Cortex of kidney (tissue), 1 donor: ENCODE results near the gene TMEM25.
"Not testable (repeated sequence)": the region's sequence is repeated elsewhere in the genome, so short reads cannot be mapped to it uniquely, and the experiment has no call there.

Experiments
- DNase-seq: peaks from one replicate; lab custom pipeline; 2025; lab: John Stamatoyannopoulos, UW

Gene TMEM25

DNA sequence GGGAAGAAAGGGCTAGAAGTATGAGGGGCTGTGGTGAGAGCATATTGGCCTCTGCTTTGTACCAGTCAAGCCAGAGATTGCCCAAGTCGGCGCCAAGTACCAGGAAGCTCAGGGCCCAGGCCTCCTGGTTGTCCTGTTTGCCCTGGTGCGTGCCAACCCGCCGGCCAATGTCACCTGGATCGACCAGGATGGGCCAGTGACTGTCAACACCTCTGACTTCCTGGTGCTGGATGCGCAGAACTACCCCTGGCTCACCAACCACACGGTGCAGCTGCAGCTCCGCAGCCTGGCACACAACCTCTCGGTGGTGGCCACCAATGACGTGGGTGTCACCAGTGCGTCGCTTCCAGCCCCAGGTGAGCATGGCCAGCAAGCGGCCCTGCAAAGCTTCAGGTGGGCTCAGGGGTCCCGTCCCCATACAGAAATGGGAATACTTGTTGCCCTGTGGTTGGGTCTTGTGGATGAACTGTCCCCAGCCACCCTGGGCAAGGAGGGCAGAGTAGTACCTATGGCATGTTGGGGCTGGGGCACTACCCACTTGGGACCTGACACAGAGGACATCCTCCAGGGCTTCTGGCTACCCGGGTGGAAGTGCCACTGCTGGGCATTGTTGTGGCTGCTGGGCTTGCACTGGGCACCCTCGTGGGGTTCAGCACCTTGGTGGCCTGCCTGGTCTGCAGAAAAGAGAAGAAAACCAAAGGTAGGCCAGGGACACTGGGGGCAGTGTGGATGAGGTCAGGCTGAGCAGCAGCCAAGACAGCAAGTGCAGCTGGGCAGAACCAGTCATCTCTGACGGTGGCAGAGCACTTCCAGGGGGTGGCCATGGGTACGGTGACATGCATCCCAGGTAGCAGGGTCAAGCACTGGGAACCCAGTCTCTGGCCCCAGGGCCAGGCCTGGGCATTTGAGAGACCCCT lies 2.1 kb downstream of the TMEM25 start:
- no peak for DNase-seq

DNA sequence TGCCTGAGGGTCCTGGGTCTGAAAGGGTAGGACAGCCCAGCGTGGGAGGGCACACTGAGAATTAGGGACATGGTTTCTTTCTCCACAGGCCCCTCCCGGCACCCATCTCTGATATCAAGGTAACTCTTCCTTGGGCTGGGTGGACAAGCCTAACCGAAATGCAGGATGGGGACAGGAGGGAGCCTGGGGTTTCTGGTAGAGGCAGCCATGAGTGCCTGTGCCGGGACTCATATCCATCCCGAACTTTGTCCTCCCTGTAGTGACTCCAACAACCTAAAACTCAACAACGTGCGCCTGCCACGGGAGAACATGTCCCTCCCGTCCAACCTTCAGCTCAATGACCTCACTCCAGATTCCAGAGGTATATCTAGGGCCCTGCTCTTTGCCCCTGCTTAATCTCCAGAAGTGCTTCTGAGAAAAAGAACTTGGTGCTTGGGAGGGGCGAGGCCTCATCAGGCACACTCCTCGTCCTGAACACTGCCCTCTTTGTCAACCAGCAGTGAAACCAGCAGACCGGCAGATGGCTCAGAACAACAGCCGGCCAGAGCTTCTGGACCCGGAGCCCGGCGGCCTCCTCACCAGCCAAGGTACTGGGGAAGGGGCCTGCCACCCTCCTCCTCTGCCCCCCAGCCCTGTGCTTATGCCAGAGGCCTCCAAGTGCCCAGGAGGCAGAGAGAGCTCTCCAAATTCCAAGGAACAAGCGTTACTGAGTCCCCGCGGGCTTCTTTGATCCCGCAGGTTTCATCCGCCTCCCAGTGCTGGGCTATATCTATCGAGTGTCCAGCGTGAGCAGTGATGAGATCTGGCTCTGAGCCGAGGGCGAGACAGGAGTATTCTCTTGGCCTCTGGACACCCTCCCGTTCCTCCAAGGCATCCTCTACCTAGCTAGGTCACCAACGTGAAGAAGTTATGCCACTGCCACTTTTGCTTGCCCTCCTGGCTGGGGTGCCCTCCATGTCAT lies 3.1 kb downstream of the TMEM25 start:
- DNase-seq: no peak

DNA sequence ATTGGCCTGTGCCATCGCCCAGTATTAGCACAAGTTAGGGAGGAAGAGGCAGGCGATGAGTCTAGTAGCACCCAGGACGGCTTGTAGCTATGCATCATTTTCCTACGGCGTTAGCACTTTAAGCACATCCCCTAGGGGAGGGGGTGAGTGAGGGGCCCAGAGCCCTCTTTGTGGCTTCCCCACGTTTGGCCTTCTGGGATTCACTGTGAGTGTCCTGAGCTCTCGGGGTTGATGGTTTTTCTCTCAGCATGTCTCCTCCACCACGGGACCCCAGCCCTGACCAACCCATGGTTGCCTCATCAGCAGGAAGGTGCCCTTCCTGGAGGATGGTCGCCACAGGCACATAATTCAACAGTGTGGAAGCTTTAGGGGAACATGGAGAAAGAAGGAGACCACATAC lies 4.3 kb downstream of the TMEM25 start:
- DNase-seq: no peak

DNA sequence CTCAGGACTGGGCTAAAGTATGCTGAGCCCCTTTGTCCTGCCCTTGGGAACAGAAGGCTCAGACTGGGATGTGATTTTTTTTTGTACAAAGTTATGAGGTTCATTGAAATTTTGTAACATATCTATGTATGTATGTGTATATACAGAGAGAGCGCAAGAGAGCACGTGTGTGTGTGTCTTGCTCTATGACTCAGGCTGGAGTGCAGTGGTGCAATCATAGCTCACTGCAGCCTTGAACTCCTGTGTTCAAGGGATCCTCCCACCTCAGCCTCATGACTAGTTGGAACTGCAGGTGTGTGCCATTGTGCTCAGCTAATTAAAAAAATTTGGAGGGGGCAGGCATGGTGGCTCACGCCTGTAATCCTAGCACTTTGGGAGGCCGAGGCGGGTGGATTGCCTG lies 5.7 kb downstream of the TMEM25 start:
- DNase-seq: no peak

DNA sequence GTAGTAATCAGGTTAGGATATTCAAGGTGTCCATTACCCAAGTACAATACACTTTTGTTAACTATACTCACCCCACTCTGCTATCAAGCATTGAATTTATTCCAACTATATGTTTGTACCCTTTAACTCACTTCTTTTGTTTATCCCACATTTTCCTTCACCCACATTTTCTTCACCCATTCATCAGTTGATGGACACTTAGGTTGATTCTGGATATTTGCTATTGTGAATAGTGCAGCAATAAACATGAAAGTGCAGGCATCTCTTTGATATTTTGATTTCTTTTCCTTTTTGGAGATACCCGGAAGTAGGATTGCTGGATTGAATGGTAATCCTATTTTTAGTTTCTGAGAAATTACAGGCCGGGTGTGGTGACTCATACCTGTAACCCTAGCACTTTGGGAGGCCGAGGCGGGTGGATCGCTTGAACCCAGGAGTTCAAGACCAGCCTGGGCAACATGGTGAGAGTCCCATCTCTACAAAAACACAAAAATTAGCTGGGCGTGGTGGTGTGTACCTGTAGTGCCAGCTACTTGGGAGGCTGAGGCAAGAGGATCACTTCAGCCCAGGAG lies 6.5 kb downstream of the TMEM25 start:
- no peak for DNase-seq

DNA sequence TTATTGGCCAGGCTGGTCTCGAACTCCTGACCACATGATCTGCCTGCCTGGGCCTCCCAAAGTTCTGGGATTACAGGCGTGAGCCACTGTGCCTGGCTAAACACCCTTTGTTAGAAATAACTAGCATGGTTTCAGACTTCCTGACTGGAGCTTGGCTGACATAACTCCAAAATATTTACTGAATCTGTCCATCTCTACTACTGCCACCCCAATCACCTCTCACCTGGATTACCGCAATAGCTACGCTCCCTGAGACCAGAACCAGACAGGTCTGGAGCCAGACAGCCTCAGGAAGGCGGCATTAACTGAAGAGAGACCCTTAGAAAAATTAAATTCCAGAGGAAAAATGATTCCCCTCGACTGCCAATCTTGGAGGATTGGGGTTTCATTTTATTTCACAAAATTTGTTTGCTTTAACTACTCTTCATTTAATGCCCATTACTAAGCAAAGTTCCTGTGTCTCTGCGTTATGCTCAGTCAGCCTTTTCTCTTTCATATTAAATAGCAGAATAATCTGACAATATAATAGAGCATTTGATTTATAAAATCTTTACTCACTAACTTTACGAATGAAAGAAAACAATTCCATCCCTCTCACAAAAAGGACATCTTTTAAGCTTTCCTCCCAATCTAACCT lies 13.1 kb downstream of the TMEM25 start:
- DNase-seq: no peak

DNA sequence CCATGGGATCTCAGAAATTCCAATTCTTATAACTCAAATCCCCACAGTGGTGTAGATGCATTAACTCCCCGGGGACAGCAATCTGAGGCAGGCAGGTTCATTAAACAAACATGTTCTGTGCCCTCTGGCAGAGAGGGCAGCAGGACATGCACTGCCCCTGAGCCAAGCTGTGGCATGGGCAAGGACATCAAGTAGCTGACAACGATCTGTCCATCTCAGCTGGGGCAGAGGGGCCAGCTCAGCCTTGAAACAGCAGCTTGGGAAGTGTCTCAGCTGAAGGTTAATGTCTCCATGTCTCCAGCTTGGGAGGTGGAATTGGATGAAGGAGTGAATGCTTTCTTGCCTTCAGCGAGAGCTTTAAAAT lies 13.6 kb downstream of the TMEM25 start:
- DNase-seq: no peak

DNA sequence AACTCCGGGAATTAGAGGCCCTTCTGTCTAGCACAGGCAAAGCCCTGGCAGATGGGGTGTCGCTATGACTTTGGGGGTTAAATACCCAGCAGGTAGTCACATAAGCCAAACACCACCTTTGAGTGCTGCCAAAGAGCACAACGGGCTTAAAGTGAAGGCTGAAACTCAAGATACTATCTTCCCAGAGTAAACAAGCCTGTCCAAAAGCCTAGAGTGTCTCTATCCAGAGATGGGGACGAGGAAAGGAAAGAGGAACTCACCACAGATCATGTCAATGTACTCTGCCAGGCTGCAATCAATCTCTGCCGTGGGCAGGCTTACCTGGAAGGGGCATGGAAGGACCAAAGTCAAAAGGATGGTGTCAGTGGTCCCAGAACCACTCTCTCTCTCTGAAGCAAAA lies 14.5 kb downstream of the TMEM25 start:
- no peak for DNase-seq

DNA sequence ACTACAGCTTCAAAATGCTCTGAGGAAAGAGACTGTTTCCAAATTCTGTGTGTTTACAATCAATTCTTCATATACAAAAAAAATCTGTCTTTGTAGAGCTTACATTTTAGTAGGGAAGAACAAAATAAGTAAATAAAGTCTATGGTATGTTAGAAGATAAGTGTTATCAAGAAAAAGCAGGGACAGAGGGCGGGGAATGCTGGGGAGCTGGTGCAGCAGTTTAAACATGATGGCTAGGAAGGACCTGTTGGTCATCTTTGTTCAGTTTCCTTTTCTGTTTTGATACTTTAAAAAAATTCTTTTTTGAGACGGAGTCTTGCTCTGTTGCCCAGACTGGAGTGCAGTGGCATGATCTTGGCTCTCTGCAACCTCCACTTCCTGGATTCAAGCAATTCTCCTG lies 16.1 kb downstream of the TMEM25 start:
- no peak for DNase-seq

DNA sequence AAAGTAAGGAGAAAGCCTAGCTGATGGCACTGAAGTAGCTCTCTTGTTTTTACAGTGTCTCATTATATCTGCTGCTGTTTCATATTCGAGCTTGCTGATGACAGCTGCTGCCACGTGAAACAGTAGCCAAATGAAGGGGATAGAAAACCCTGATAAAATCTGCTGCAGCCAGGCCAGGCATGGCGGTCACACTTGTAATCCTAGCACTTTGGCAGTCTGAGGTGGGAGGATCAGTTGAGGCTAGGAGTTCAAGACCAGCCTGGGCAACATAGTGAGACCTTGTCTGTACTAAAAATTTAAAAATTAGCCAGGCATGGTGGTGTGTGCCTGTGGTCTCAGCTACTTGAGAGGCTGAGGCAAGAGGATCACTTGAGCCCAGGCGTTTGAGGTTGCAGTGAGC lies 21.3 kb downstream of the TMEM25 start:
- DNase-seq: no peak

DNA sequence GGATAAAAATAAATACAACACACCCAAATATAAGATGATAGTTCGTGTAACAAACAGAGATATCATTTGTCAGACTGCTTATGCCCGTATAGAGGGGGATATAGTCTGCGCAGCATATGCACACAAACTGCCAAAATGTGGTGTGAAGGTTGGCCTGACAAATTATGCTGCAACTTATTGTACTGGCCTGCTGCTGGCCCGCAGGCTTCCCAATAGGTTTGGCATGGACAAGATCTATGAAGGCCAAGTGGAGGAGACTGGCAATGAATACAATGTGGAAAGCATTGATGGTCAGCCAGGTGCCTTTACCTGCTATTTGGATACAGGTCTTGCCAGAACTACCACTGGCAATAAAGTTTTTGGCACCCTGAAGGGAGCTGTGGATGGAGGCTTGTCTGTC lies 29.8 kb downstream of the TMEM25 start:
- no peak for DNase-seq

DNA sequence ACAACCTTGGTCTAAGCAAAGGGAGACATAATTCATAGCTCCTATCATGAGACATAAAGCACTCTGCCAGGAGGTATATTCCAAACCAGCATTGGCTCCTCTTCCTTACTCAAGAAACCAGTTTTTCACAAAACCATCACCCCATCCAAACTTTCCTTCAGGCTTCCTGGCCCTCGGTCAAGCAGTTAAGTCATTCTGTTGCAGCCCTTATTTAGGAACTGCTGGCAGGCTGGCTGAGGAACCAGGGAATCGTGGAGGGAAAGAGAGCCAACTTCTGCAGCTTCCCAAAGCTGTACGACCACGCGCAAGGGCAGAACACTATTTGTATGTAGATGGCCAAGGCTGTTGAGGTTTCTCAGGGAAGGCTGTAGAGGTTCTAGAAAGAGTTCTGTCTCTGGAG lies 34.1 kb downstream of the TMEM25 start:
- DNase-seq: no peak

DNA sequence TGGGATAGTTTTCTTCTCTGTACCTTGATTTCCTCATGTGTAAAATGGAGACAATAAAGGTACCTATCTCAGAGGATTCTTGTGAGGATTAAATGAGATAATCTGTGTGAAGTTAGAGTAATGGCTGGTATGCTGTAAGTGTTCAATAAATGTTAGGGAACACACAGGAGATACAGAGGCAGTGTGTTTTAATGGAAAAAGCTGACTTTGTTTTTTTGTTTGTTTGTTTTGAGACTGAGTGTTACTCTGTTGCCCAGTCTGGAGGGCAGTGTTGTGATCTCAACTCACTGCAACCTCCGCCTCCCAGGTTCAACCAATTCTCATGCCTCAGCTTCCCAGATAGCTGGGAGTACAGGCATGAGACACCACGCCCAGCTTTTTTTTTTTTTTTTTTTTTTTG lies 38.7 kb downstream of the TMEM25 start:
- no peak for DNase-seq

DNA sequence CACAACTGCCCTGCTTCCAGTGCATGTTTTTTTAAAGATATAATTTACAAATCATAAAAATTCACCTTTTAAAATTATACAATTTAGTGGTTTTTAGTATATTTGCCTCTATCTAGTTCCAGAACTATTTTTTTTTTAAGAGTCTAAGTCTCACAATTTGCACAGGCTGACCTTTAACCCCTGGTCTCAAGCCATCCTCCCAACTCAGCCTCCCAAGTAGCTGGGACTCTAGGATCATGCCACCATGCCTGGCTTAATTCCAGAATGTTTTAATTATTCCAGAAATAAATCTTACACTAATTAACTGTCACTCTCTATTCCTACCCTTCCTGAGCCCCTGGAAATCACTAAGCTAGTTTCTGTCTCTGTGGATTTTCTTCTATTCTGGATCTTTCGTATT lies 39.8 kb downstream of the TMEM25 start:
- no peak for DNase-seq

DNA sequence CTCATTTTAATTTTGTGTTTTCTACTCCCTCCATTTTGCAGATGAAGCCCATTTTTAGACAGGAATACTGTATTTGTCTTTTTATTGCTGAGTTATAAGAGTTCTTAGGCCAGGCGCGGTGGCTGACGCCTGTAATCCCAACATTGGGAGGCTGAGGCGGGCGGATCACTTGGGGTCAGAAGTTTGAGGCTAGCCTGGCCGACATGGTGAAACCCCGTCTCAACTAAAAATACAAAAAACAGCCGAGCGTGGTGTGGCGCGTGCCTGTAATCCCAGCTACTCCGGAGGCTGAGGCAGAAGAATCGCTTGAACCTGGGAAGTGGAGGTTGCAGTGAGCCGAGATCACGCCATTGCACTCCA lies 40.7 kb downstream of the TMEM25 start:
- DNase-seq: not testable (repeated sequence)

DNA sequence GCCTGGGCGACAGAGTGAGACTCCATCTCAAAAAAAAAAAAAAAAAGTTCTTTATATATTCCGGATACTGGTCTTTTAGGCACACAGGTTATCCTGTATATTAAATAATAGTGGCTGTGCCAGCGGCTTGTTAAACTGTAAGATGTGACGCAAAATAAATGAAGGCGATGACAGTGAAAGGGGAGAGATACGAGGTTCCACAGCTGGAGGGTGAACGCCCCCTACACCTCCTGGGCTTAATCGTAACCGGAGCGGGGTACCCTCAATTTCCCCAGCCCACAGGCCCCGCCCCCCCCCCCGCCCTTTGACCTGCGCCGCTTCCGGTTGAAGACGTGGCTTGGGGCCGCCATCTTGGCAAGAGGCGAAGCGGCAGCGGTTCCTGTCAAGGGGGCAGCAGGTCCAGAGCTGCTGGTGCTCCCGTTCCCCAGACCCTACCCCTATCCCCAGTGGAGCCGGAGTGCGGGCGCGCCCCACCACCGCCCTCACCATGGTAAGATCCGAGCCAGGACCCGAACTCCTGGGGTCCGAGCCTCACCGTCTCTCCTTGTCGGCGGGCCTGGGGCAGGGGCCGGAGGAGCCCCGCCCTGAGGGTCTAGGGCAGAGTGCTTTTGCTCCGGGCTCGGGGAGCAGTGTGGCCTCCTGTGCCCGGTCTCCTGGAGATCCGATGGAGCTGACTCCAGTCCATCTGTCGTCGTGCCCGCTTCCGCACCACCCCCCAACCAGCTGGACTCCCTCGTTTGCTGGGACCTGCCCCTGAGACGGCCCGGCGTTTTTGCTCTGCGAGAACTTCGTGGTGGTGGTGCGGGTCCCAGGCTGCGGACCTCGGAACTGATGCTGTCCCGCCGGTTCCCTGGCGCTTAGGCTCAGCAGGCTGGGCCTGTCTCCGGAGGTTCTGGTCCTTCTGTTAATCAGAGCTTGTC lies 41.3 kb downstream of the TMEM25 start, which contains the start of gene ARCN1:
Gene ARCN1, plus strand, starts transcription at position 349 of the 920 bp plus-strand sequence. Its CDS starts 139 bp downstream, at position 488.
- no peak for DNase-seq

DNA sequence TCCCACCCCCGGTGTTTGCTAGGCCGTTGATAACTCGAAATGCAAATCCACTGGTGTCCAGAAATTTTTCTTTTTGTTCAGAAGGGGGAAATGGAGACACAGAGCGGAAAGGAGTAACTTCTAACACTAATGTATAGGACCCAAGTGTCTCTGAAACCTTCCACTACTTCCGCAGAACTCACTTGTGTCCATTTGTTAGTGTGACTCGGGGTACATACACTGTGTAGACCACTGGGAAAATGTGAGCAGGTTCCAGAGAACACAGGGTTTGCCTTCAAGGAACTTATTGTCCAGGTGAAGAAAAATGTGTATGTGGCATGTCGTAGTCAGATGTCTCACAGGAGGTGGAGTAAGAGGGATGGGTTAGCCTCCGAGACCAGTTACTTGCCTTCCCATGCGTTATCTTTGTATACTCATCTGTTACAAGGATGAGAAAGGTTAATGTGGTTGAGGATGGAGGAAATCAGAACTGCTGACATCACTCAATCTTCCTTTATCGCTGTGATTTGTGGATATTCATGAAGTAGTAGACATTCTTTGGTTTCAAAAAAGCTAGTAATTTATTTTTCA lies 42.1 kb downstream of the TMEM25 start:
- DNase-seq: no peak

DNA sequence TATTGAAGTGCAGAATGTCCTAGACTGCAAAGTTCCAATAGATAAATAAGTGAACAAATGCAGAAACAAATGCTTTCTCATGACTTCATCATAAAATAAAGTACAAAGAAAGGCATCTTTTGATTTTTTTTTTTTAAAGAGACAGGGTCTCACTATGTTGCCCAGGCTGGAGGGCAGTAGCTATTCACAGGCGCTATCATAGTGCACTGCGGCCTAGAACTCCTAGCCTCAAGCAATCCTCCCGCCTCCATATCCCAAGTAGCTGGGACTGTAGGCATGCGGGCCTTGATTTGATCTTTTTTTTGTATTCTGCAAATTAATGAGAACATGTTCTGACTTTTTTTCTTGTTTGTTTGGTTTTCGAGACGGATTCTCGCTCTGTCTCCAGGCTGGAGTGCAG lies 43.6 kb downstream of the TMEM25 start:
- DNase-seq: no peak

DNA sequence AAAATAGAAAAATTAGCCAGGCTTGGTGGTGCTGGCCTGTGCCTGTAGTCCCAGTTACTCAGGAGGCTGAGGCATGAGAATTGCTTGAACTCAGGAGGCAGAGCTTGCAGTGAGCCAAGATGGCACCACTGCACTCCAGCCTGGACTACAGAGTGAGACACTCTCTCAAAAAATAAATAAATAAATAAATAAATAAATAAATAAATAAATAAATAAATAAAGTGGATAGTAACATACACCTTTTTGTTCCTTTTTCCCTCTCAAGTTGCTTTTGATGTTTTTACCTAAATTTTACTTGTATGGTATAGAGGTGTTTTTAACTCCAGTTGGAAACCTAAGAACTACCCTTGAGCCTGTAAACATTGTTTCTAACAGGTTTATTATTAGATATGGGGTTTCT lies 47.0 kb downstream of the TMEM25 start:
- DNase-seq: not testable (repeated sequence)

DNA sequence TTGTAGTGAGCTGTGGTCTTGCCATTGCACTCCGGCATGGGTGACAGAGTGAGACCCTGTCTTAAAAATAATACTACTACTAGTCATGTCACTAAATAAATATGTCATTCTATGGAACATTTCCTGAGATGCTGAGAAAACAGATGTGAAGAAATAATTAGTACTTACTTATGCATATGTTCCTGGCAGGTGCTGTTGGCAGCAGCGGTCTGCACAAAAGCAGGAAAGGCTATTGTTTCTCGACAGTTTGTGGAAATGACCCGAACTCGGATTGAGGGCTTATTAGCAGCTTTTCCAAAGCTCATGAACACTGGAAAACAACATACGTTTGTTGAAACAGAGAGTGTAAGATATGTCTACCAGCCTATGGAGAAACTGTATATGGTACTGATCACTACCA lies 50.1 kb downstream of the TMEM25 start:
- no peak for DNase-seq
